HG03558 (cell line): ENCODE results near the gene CFAP97D1.

Experiments used
- ATAC-seq: cut with Tn5 transposase; IDR thresholded peaks from one replicate; pipeline ENCODE4 v1.9.1; 2021; ENCODE audit warnings: moderate number of reproducible peaks; ENCODE audit not compliant: unreplicated experiment; ENCODE audit errors: extremely low read depth

CFAP97D1 gene

DNA sequence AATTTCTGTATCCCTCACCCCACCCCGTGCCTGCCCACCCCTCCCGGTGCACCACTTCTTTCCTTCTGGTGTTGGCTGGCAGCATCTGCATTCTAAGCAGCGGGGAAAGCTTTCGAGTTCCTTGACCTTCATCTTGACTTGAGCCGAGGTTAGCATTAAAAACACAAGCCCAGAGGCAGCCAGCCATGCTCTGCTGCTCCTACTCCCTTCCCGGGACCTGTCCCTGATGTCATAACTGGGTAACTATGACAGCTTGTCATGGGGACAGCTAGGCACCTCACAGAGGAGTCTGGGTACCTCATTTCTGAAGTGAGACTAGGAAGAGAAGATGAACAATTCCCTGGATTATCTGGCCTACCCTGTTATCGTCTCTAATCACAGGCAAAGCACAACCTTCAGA, at the start of gene CFAP97D1:
CFAP97D1 (plus strand) TSS at position 301 of the 400 bp plus-strand sequence; CDS start at position 329, 28 bp downstream.
- no peak for ATAC-seq

- ATAC-seq = no peak
These were observed 47.3 kb upstream of the CFAP97D1 start for GRCh38 chr17:43732958-43733357.

- no peak for ATAC-seq
These were observed 46.3 kb upstream of the CFAP97D1 start for GRCh38 chr17:43733956-43734355.

DNA sequence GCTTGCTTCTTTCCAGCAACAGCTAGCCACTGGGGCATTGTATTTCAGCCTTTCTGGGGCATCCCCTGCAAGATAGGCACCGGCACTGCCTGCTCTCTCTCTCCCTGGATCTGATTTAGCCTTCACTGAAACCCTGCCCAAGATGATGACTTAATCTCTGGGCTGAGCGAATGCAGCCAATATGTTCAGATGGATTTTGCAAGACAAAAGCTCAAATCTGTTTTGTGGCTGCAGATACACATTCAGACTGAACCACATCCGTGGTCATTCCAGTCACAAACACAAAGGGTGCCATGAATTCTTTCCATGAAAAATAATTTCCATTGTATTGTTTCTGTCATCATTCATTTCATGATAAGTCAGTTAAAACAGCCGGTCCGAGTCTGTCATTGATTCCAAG, 45.9 kb upstream of the CFAP97D1 start:
- ATAC-seq = no peak

DNA sequence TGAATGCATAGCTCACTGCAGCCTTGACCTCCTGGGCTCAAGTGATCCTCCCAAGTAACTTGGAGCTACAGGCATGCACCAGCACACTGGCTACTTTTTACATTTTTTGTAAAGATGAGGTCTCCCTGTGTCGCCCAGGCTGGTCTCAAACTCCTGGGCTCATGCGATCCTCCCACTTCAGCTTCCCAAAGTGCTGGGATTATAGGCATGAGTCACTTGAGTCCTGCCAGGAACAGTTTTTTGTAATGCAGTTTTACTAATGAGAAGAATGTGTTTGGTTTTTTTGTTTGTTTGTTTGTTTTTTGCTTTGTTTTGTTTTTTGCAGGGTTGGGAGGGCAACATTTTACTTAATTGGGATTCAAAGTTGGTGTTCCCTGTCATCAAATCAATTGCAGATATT, 43.8 kb upstream of the CFAP97D1 start:
- no peak for ATAC-seq

GRCh38 chr17:43737722-43738121, 42.5 kb upstream of the CFAP97D1 start:
- no peak for ATAC-seq

DNA sequence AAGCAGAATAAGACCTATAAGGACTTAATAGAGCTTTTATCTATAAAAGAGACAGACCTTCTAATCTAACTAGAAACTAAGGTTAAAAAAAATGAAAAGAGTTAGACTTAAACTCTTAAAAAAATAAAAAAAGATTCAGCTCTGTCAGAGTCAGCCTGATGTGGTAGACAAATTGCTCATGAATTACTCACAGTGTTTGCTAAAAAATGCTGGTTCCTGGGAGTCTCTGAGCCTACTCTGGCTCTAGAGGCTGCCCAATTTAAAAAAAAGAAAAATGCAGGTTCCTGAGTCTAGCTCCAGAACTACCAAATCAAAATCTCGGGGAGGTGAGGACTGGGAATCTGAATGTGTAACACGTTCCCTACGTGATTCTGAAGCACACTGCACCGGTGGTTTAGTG, 39.7 kb upstream of the CFAP97D1 start:
- no peak for ATAC-seq

GRCh38 chr17:43741636-43742035, 38.6 kb upstream of the CFAP97D1 start:
- ATAC-seq = no peak

DNA sequence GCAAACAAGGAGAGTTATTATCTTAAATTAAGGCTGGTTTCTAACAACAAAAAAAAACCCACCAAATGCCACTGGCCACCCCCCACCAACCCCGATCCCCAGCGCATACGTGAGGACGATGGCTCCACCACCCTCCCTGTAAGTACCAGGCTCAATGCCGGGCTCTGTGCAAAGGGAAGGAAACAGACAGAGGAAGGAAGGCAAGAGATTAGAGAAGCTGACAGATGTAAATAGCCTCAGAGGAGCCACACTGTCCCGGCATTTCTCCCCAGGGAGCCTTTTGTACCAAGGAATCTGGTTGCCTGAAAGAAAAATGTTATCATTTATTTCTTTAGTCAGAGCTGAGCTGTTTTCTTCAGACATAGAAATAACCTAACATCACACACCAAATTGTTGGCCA, 34.7 kb upstream of the CFAP97D1 start:
- ATAC-seq = no peak

DNA sequence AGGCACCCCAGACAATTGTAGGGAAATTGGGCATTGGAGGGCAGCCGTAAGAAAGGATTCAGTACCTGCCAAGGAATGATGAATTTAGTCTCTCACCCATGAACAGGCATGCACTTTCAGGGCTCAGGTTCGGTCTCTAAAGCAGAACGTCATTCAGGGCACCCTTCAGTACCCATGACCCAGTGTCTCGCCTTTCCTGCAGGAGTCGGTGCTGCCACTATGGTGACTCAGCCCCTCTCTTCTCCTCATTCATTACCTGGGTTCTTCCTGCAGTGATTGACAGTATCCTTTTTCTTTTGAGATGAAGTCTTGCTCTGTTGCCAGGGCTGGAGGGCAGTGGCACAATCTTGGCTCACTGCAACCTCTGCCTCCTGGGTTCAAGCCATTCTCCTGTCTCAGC, 30.1 kb upstream of the CFAP97D1 start:
- ATAC-seq = no peak

DNA sequence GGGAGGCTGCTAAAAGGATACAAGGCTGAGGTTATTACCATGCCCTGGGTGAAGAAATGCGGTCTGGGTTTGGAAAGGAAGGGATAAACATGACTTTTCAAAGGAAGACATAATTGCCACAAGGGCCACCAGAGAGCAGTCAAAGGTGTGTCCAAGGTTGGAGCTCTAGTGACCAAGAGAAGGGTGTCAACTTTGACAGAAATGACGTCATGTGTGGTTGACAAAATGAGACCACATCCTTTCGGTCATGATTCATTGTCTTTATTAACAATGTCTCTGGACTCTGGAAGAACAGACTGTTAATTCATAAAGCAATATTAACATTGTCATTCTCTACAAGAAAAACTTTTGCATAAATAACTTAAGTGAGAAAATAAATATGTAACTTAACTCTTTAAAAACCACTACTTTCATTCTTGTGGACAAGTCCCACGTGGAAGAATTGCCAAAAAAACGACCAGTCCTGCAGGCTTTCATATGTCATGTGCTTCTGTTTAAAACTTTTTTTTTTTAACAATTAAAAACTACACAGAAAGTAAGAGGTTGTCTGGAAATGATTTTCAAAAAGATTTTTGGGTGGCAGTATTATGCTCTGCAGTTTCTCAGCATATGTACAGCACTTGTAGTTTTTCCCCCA, 26.6 kb upstream of the CFAP97D1 start:
- no peak for ATAC-seq

DNA sequence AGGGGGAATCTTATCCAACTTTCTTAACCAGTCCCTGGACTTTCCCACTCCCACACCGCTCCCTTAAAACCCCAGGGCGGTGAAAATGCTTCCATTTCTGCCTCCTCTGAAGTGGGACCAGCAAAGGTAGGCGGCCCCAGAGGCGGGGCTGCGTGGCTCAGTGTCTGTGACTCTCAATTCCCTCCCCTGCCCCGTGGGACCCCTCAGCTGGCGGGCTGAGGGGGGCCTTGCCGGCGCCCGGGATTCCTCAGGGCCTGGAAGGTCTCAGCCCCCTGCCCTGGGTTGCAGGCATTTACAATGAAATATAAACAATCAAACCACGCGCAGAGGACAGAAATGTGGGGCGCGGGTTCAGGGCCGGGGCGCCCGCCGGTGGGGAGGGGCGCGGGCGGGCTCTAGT, 25.3 kb upstream of the CFAP97D1 start:
- no peak for ATAC-seq

DNA sequence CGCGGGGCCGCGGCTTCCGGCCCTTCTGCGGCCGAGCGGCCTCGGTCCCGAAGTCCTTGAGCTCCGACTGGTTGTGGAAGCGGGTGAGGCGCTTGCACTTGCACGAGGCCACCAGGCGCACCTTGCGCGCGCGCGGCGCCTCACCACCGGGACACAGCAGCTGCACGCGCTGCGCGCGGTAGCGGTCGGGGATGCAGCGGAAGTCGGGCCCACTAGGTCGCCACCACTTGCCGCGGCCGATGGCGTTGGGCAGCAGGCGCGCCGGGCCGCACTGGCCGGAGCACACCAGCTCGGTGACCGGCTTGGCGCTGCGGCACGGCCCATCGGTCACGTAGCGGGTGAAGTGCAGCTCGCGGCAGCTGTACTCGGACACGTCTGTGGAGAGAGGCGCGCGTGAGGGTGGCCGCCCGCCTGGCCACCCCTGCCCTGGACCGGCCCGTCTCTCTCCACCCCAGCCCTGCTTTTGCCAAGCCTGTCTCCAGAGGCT, 24.8 kb upstream of the CFAP97D1 start:
- ATAC-seq = no peak

DNA sequence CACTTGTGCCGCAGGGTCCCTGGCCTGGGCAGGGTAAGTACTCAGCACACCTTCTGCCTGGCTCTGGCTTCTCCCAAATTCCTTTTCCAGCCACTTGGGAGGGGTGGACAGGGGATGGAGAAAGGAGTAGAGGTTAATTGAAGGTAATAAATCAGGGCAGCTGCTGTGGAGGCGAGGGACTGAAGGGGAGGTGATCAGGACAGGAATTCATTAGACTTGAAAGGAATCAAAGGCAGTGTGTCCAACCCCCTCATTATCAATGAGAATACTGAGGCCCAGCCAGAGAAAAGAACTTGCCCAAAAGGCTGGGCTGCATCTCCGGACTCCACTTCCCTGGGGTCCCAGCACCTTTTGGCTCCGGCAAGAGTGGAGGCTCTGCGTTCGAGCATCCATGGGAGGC, 24.0 kb upstream of the CFAP97D1 start:
- ATAC-seq = no peak

DNA sequence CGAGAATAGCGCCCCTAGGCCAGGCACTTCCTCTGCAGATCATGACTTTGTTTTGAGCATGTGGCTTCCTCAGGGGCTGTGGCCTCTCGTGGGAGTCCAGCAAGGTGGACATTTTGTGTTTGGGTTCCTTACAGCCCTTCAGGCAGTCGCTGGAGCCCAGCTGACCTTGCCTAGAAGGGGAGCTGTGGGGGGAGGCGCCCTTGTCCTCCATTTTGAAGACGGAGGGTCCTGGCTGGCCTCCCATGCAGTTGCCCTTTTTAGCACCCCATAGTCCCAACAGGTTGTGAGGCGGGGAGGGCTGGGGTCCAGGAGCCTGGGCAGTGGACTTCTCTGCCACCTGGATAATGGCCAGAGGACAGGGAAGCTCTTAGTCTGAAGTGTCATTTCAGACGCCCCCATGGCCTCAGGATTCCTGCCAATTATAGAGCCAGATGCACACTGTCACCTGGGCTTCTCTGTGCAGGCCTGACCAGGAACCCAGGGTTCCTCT, 23.0 kb upstream of the CFAP97D1 start:
- ATAC-seq = no peak

GRCh38 chr17:43758086-43758485, 22.1 kb upstream of the CFAP97D1 start:
- no peak for ATAC-seq

- no peak for ATAC-seq
These were observed 21.6 kb upstream of the CFAP97D1 start, which contains the start of gene SOST for GRCh38 chr17:43758497-43759174. Gene SOST, minus strand, starts transcription at chr17:43758791. Its CDS starts 50 bp downstream, at chr17:43758741.

DNA sequence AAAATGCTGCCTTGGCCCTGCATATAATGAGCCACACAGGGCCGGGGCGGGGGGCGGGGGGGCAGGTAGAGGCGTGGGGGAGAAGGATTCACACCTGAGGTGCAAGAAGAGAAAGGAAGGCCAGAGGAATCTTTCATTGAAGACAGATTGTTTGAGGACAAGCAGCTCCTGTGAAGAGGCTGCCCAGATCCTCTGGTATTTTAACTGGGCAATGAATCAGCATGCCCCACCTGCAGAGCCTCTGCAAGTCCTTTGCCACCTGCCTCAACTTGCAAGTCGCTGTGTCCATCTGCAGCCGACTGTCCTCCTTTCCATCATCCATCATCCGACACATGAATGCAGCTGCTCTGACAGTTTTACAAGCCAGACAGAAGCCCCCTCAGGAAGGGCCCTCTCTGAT, 20.4 kb upstream of the CFAP97D1 start:
- no peak for ATAC-seq

GRCh38 chr17:43760254-43760852, 19.9 kb upstream of the CFAP97D1 start:
- ATAC-seq = no peak

- ATAC-seq = no peak
These were observed 13.7 kb upstream of the CFAP97D1 start for GRCh38 chr17:43766413-43767052.
